HL-60/S4 treated with retinoic acid at 250 ng/mL for 4 days and 3 days (cell line): Measurements from ENCODE around the gene WNT2.
"Not testable (repeated sequence)": the region's sequence is repeated elsewhere in the genome, so short reads cannot be mapped to it uniquely, and the experiment has no call there.

Source experiments
- in situ Hi-C: fragments of 300-500 bp; cut with MboI; formaldehyde crosslinking; loops from 2 replicates; pipeline ENCODE4 v1.7.0; 2022; ENCODE audit warnings: low sequenced_read_pairs

The WNT2 gene

DNA sequence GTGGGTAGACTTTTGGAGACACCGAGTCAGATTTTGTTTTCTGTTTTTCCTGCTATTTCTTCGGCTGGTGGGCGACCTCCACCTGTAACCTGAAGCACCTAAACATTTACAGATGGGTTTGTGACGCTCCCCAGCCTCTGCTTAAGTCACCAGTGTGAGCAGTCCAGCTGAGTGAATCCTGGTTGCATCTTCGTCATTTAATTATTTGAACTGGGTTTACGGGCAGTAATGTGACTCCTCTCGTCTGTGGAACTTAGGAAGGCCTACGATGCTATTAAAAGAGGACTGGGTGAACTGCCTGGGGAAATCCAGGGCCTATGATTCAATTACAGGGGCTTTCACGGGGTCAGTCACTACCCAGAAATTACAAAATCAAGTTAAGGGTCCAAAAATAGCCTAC is 52.5 kb downstream of the WNT2 start:
- in situ Hi-C loops: no loop called here

DNA sequence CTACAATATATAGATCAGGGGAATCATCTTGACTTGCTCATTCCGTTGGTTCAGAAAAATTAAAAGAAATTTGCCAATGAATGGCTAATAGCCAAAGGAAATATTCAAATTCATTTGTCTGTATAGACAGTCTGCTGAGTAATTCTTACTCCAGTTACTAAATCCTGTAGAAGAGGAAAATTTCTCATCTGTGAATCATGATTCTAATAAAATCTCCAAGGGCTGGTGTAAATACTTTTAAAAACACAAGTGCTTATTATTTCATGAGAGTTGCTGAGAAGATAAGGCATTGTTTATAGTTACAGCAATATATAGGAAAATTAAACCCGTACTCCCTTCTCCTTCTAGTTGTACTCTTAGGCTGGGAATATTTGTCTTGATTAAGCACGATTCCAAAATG is 53.0 kb downstream of the WNT2 start:
- in situ Hi-C loops: no loop called here

GRCh38 chr7:117269417-117269816 is 53.4 kb downstream of the WNT2 start:
- in situ Hi-C loops: no loop called here

DNA sequence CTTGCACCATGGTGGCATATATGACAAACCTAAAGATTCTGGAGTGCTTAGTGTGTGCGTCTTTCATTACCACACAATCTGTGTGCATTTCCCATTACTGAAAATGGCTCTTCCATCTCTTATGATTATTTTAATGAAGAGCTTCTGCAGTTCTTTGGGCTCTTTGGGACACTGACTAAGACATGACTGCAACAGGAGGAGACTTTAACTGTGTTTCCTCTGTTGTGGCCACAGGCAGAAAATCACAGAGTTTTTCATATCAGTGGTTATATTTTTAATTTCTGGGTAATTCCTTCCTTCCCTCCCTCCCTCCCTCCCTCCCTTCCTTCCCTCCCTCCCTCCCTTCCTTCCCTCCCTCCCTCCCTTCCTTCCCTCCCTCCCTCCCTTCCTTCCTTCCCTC is 58.1 kb downstream of the WNT2 start:
- in situ Hi-C loops: no loop called here

DNA sequence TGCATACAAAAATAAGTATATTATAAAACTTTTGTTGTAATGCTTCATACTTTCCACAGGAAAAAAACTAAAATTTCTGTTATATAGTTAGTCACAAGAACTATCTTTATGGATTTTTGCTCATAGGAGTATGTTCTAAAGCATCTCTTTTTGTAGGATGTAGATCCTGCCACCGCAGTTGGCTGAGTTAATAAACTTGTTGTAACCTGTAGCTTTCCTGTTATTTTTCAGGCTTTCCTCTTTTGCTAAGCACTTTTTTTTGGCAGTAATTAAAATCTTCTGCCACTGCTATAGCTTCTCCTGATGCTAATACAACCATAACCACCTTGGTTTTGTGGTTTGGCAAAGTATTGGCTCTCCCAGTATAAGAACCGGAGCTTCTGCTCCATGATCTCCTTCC is 60.3 kb downstream of the WNT2 start:
- in situ Hi-C loops: no loop called here

GRCh38 chr7:117259615-117260014 is 63.2 kb downstream of the WNT2 start:
- in situ Hi-C loops: no loop called here

DNA sequence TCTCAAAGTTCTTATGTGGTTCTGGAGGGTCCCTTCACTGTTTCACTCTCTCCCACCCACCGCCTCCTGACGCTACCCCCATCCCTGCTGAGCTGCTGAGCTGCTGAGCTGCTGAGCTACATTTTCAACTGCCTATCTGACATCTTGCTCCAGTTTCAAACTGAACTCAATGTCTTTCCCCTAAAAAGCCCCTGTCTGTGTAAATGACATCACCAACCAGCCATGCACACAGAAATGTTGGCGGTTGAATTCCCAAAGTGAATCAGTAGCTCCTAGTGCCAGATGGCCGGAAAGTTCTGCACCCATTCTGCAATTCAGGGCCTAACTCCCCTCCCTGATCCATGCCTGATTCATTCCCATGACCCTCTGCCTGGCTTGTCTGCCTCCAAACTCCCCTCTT is 71.2 kb downstream of the WNT2 start:
- in situ Hi-C loops: no loop called here

DNA sequence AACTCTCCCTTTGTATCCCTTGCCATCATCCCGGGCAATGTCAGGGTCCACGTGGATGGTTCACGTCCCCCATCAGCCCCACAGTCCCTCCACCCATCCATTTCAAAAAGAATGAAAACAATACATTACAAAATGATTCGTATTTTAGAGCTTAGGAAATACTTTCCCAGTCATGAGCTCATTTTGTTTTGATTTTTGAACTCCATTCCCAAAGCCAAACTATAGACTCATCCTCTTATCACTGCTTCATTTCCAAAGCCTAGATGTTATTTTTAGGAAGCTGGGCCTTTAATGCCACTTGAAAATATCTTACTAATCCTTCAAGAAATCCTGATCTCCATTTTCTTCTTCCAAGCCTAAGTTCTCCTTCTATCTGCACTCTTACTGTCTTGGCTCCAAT is 72.1 kb downstream of the WNT2 start:
- in situ Hi-C loops: no loop called here

DNA sequence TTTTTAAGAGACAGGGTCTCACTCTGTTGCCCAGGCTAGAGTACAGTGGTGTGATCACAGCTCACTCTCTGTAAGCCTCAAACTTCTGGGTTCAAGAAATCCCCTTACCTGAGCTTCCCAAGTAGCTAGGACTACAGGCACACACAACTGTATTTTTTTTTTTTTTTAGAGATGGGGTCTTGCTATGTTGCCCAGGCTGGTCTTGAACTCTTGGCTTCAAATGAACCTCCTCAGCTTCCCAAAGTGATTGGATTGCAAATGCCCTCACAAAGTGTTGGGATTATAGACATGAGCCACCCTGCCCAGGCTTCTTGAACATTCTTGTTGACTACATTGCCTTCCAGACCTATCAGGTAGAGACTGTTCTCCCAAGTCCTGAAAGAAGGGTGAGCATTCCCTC is 72.6 kb downstream of the WNT2 start:
- in situ Hi-C loops: no loop called here

- in situ Hi-C loops: no loop called here
Measured at GRCh38 chr7:117249696-117250095, 73.2 kb downstream of the WNT2 start.

GRCh38 chr7:117248829-117249228 is 74.0 kb downstream of the WNT2 start:
- in situ Hi-C loops: no loop called here

GRCh38 chr7:117247809-117248208 is 75.0 kb downstream of the WNT2 start:
- in situ Hi-C loops: no loop called here

DNA sequence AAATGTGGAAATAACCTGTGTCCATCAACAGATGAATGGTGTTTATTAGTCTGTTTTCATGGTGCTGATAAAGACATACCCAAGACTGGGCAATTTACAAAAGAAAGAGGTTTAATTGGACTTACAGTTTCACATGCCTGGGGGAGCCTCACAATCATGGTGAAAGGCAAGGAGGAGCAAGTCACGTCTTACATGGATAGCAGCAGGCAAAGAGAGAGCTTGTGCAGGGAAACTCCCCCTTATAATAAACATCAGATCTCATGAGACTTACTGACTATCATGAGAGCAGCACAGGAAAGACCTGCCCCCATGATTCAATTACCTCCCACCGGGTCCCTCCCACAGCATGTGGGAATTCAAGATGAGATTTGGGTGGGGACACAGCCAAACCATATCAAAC is 77.2 kb downstream of the WNT2 start:
- in situ Hi-C loops: not testable (repeated sequence)

DNA sequence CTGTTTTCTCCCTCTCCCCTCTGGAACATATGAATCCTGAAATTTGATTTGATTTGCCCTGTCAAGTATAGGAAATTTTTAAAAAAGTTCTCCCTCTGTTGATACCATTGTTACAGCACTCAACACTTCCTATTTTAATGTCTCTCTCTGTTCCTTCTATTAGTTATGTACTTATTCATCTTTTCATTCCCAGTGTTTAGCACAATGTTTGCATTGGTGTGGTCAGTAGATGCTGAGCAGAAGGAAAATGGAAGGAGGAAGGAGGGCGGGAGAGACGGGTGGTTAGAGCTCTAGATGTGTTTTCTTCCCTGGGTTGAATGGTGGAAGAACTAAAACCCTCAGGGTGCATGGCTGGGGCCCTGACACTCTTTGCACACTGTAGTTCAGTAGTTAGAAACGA is 79.5 kb downstream of the WNT2 start:
- in situ Hi-C loops: no loop called here

DNA sequence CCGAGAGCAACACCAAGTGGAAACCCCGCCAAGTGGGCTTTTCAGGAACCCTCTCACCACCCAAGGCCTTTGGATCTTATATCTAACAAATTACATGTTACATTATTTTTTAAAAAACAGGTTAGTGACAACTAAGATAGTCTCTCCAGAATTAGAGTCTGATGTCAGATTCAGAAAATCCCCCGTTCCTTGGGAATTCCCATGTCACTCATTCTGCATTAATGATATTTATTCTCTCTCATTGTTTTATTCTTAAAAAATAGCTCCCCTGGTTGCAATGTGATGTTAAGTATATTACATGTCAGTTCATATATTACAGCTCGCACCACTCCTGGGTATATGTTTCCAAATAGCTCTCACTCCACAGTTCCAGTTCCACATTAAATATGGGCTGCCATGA is 81.8 kb downstream of the WNT2 start:
- in situ Hi-C loops: no loop called here

DNA sequence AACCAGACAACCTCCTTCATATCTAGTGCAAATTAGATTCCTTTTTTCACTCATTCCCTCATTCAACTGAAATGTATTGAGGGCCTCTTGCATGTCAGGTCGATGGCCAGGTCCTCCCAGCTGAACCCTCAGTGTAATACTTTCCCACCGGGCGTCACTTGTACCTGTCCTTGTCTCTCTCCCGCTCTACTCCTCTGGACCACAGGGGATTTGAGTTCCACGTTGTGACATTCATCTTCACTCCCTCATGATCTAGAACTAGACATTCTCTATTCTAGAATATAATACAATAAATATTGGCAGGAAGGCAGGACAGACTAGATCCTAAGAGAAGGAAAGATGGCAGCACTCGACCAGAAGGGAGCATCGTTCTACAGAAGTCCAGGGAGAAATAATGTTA is 83.9 kb downstream of the WNT2 start:
- in situ Hi-C loops: no loop called here

GRCh38 chr7:117238472-117238871 is 84.4 kb downstream of the WNT2 start:
- in situ Hi-C loops: no loop called here

DNA sequence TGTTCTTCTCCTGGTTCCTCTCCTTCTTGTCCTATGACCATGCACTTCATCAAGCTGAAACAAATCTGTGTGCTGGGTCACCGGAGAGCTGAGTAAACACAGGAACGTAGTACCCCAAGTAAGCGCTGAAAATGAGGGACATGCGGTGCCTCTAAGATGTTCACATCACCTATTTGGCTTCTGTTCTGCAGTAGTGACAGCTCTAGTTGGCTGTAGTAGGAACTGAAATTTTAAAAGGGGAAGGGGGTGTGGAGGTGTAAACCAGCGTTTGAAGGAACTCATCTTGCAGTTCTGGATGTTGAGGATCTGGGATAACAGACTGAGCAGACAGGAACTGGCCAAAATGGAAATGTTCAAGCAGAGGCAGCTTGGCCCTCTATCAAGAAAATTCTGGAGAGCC is 85.2 kb downstream of the WNT2 start:
- in situ Hi-C loops: no loop called here

DNA sequence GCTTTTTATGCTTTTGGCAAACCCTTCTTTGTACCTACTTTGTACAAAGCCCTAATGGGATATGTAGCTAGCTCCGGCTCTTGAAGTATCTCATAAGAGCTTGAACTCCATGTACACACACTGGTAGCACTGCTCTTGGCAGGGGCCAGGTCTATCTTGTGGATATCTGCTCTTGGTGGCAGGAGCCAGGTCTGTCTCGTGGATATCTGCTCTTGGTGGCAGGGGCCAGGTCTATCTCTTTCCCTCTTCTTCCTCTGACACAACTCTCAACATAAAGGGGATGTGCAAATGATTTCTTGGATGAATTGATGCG is 91.9 kb downstream of the WNT2 start:
- in situ Hi-C loops: no loop called here

- in situ Hi-C loops: no loop called here
Measured at GRCh38 chr7:117230276-117231046, 92.4 kb downstream of the WNT2 start.

DNA sequence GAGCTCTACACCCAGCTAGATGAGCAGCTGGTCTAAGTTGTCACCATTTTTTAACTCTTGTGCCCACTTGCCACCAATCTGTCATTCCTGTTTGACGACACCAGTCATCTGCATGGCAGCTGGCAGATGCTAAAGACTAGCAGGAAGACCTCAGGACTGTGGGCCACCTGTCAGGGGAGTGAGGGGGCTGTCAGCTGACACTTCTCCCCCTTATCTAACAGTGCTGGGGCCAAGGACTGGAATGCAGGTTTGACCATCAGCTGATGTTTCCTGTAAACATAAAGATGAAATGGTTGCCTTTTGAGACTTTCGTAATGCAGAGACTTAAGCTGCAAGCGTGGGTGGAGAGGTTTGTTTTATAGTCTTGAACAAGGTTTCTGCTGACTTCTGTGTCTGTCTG is 93.5 kb downstream of the WNT2 start:
- in situ Hi-C loops: no loop called here

- in situ Hi-C loops: no loop called here
Measured at GRCh38 chr7:117227091-117227490, 95.8 kb downstream of the WNT2 start.

DNA sequence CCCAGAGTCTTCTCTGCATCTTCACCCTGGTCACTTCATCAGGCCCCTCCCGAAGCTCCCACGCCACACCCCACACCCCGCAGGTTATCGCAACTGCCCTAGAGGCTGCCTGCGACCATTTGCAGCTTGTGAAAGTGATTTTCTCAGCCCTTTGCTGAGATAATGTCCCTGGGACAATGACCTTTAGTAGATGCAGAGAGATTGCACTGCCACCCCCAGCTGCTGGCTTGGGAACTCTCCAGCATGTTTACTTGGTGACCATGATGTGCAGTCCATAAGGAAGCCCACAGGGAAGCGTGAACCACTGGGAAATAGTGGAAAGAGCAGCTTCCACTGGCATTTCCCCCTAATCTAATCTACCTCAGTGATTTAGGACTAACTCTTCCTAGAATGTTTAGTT is 97.3 kb downstream of the WNT2 start:
- in situ Hi-C loops: no loop called here
